Mesendoderm (in vitro differentiated cells): Measurements from ENCODE around the gene KRT86. TPM values are rescaled to one million over a fixed set of nuclear protein-coding genes. Genes with fewer than 3 reads are reported as not detected.

ENCODE experiments used
- DNase-seq: peaks from one replicate; pipeline ENCODE4 v3.0.0; 2013
- H2AK5ac ChIP-seq: 2 replicates; pipeline ENCODE4 v1.6.1; 2013; ENCODE audit warnings: low read length, inconsistent platforms
- H2BK120ac ChIP-seq: 2 replicates; pipeline ENCODE4 v1.6.1; 2013; ENCODE audit warnings: low read depth, mild to moderate bottlenecking, low read length, moderate library complexity, mixed read lengths
- H2BK15ac ChIP-seq: replicated peaks from 2 replicates; pipeline ENCODE4 v1.6.1; 2013; ENCODE audit warnings: low read depth, mild to moderate bottlenecking, moderate library complexity
- H2BK5ac ChIP-seq: 2 replicates; pipeline ENCODE4 v1.6.1; 2013; ENCODE audit warnings: low read length, inconsistent platforms
- H3K18ac ChIP-seq: 2 replicates; pipeline ENCODE4 v1.6.1; 2013; ENCODE audit warnings: mild to moderate bottlenecking, low read length, mixed read lengths
- H3K23ac ChIP-seq: one replicate; pipeline ENCODE4 v1.6.1; 2013; ENCODE audit warnings: low read length
- H3K27ac ChIP-seq: 2 replicates; pipeline ENCODE4 v1.5.1; 2013; ENCODE audit warnings: low read depth, mild to moderate bottlenecking, inconsistent platforms, low read length, moderate library complexity
- H3K27me3 ChIP-seq: 2 replicates; pipeline ENCODE4 v1.6.1; 2013; ENCODE audit warnings: low read length, control low read depth, mild to moderate bottlenecking, inconsistent platforms; ENCODE audit not compliant: insufficient read depth, poor library complexity
- H3K36me3 ChIP-seq: 2 replicates; pipeline ENCODE4 v1.6.1; 2013; ENCODE audit warnings: low read length, inconsistent platforms; ENCODE audit not compliant: control insufficient read depth, insufficient read depth
- H3K4ac ChIP-seq: one replicate; pipeline ENCODE4 v1.6.1; 2013; ENCODE audit warnings: low read depth, mild to moderate bottlenecking, low read length, moderate library complexity
- H3K4me1 ChIP-seq: 2 replicates; pipeline ENCODE4 v1.6.1; 2013; ENCODE audit warnings: low read depth, low read length, inconsistent platforms; ENCODE audit not compliant: control insufficient read depth
- H3K4me2 ChIP-seq: 2 replicates; pipeline ENCODE4 v1.6.1; 2013; ENCODE audit warnings: low read length
- H3K4me3 ChIP-seq: 2 replicates; pipeline ENCODE4 v1.5.1; 2013; ENCODE audit warnings: mild to moderate bottlenecking, low read length
- H3K56ac ChIP-seq: one replicate; pipeline ENCODE4 v1.6.1; 2013; ENCODE audit warnings: low read length
- H3K79me1 ChIP-seq: 2 replicates; pipeline ENCODE4 v1.6.1; 2013; ENCODE audit warnings: low read length, inconsistent platforms
- H3K79me2 ChIP-seq: 2 replicates; pipeline ENCODE4 v1.6.1; 2013; ENCODE audit warnings: mild to moderate bottlenecking, low read length; ENCODE audit not compliant: control insufficient read depth, insufficient read depth
- H3K9ac ChIP-seq: 2 replicates; pipeline ENCODE4 v1.6.1; 2013; ENCODE audit warnings: low read length, inconsistent platforms
- H4K5ac ChIP-seq: one replicate; pipeline ENCODE4 v1.6.1; 2013; ENCODE audit warnings: low read length
- H4K8ac ChIP-seq: one replicate; pipeline ENCODE4 v1.6.1; 2013; ENCODE audit warnings: low read depth, mild to moderate bottlenecking, control low read depth, low read length, moderate library complexity
- WGBS: extraction: QIAGEN DNeasy Blood & Tissue Kit; methylation state at CpG from one replicate; pipeline ENCODE4 v1.1.7; 2013; ENCODE audit warnings: low lambda C conversion rate, missing lambda C conversion rate; ENCODE audit not compliant: insufficient coverage; ENCODE audit errors: extremely low coverage; 5-methylcytosine and 5-hydroxymethylcytosine counted together
- polyA plus RNA-seq, 2 experiments: library from polyadenylated mRNA; stranded (reverse); fragments of 200-250 nt; gene quantifications; one replicate each; pipeline ENCODE4 v1.2.3, GENCODE V29; 2013

Gene KRT86
- 0.01 TPM for polyA plus RNA-seq (2013, experiment 1 of 2)
- 0.03 TPM for polyA plus RNA-seq (2013, experiment 2 of 2)

- Histone ChIP-seq H3K4me1 (no peaks in the 10 kb centered on the region), H2BK120ac (no peak within 1 kb of the TSS), H2AK5ac (no peak within 1 kb of the TSS), H2BK5ac (no peak within 1 kb of the TSS), H4K5ac (no peak within 1 kb of the TSS), H3K9ac (no peak within 1 kb of the TSS), H3K27ac (no peak within 1 kb of the TSS), H3K36me3 (no peaks in the 10 kb centered on the region), H3K18ac (no peak within 1 kb of the TSS), H3K23ac (no peak within 1 kb of the TSS), H3K79me2 (no peaks in the 10 kb centered on the region), H3K4me3 (no peak within 1 kb of the TSS), H3K4ac (no peak within 1 kb of the TSS), H3K79me1 (no peaks in the 10 kb centered on the region), H3K4me2 (no peak within 1 kb of the TSS), H4K8ac (no peak within 1 kb of the TSS), H2BK15ac (no peak within 1 kb of the TSS), H3K27me3 (no peaks in the 10 kb centered on the region), H3K56ac (no peak within 1 kb of the TSS)
- WGBS: no CpG with 5 or more reads among the region's 3 CpGs
- no peak for DNase-seq
Measured at GRCh38 chr12:52274521-52275120, at the start of gene KRT86. Gene KRT86, plus strand, starts transcription at chr12:52274645. Its CDS starts 27,272 bp downstream, at chr12:52301917.

GRCh38 chr12:52225752-52226151 is 48.7 kb upstream of the KRT86 start:
- no CpG with 5 or more reads among the region's 4 CpGs for WGBS
- Histone ChIP-seq H4K8ac (no peak overlapping the region), H2BK15ac (no peak overlapping the region), H3K79me2 (no peaks in the 10 kb centered on the region), H2BK5ac (no peak overlapping the region), H3K9ac (no peak overlapping the region), H3K79me1 (no peaks in the 10 kb centered on the region), H3K4me3 (no peak overlapping the region), H3K36me3 (no peaks in the 10 kb centered on the region), H3K27me3 (no peaks in the 10 kb centered on the region), H4K5ac (no peak overlapping the region), H3K18ac (no peak overlapping the region), H3K4me1 (no peaks in the 10 kb centered on the region), H2BK120ac (no peak overlapping the region), H3K56ac (no peak overlapping the region), H3K4ac (no peak overlapping the region), H3K23ac (no peak overlapping the region), H2AK5ac (no peak overlapping the region), H3K4me2 (no peak overlapping the region), H3K27ac (no peak overlapping the region)
- DNase-seq: no peak

- no peak overlapping the region for H2BK5ac ChIP-seq
- no peak overlapping the region for H3K4me2 ChIP-seq
- no peak overlapping the region for H2BK120ac ChIP-seq
- H4K5ac ChIP-seq: no peak overlapping the region
- H3K9ac ChIP-seq: no peak overlapping the region
- no peaks in the 10 kb centered on the region for H3K79me1 ChIP-seq
- H2AK5ac ChIP-seq: no peak overlapping the region
- no peak overlapping the region for H3K23ac ChIP-seq
- no peak overlapping the region for H3K4ac ChIP-seq
- no peak overlapping the region for H3K4me3 ChIP-seq
- H3K18ac ChIP-seq: no peak overlapping the region
- no peak overlapping the region for H2BK15ac ChIP-seq
- no peak for DNase-seq
- H3K27ac ChIP-seq: no peak overlapping the region
- no CpG with 5 or more reads among the region's 4 CpGs for WGBS
- H3K4me1 ChIP-seq: no peaks in the 10 kb centered on the region
- H3K79me2 ChIP-seq: no peaks in the 10 kb centered on the region
- no peak overlapping the region for H3K56ac ChIP-seq
- no peaks in the 10 kb centered on the region for H3K27me3 ChIP-seq
- H3K36me3 ChIP-seq: no peaks in the 10 kb centered on the region
- no peak overlapping the region for H4K8ac ChIP-seq
Measured at GRCh38 chr12:52226446-52226845, 48.0 kb upstream of the KRT86 start.

GRCh38 chr12:52227606-52228166 is 46.8 kb upstream of the KRT86 start:
- no peaks in the 10 kb centered on the region for H3K36me3 ChIP-seq
- WGBS: no CpG with 5 or more reads among the region's 5 CpGs

GRCh38 chr12:52228366-52228765 is 46.1 kb upstream of the KRT86 start:
- H2BK15ac ChIP-seq: no peak overlapping the region
- no peak overlapping the region for H4K5ac ChIP-seq
- no peak overlapping the region for H3K27ac ChIP-seq
- no peak overlapping the region for H3K4me2 ChIP-seq
- peaks cover 3% of the 10 kb centered on the region for H3K27me3 ChIP-seq
- H3K4ac ChIP-seq: no peak overlapping the region
- H3K56ac ChIP-seq: no peak overlapping the region
- H3K4me1 ChIP-seq: no peaks in the 10 kb centered on the region
- DNase-seq: no peak
- no peak overlapping the region for H3K4me3 ChIP-seq
- no peak overlapping the region for H3K23ac ChIP-seq
- H3K9ac ChIP-seq: no peak overlapping the region
- H2BK5ac ChIP-seq: no peak overlapping the region
- no peak overlapping the region for H2BK120ac ChIP-seq
- H3K79me2 ChIP-seq: no peaks in the 10 kb centered on the region
- H3K18ac ChIP-seq: no peak overlapping the region
- no peak overlapping the region for H4K8ac ChIP-seq
- no CpG with 5 or more reads among the region's 3 CpGs for WGBS
- H2AK5ac ChIP-seq: no peak overlapping the region
- no peaks in the 10 kb centered on the region for H3K79me1 ChIP-seq
- no peaks in the 10 kb centered on the region for H3K36me3 ChIP-seq

More at GRCh38 chr12:52227606-52228166, 46.8 kb upstream of the KRT86 start:
- Histone ChIP-seq H4K8ac (no peak overlapping the region), H2BK120ac (no peak overlapping the region), H2AK5ac (no peak overlapping the region), H2BK5ac (no peak overlapping the region), H3K27me3 (peaks cover 2% of the 10 kb centered on the region), H3K4me1 (no peaks in the 10 kb centered on the region), H3K4me3 (no peak overlapping the region), H3K27ac (no peak overlapping the region), H3K9ac (no peak overlapping the region), H3K79me1 (no peaks in the 10 kb centered on the region), H3K23ac (no peak overlapping the region), H3K56ac (no peak overlapping the region), H3K4me2 (no peak overlapping the region), H3K18ac (no peak overlapping the region), H2BK15ac (no peak overlapping the region), H3K79me2 (no peaks in the 10 kb centered on the region), H3K4ac (no peak overlapping the region), H4K5ac (no peak overlapping the region)
- DNase-seq: no peak

GRCh38 chr12:52228931-52229330 is 45.5 kb upstream of the KRT86 start:
- DNase-seq: no peak
- Histone ChIP-seq H3K9ac (no peak overlapping the region), H2BK15ac (no peak overlapping the region), H3K56ac (no peak overlapping the region), H3K23ac (no peak overlapping the region), H3K4me2 (no peak overlapping the region), H2BK5ac (no peak overlapping the region), H2AK5ac (no peak overlapping the region), H3K18ac (no peak overlapping the region), H3K27me3 (peaks cover 3% of the 10 kb centered on the region), H2BK120ac (no peak overlapping the region), H3K79me1 (no peaks in the 10 kb centered on the region), H3K79me2 (no peaks in the 10 kb centered on the region), H3K4ac (no peak overlapping the region), H3K4me1 (no peaks in the 10 kb centered on the region), H4K5ac (no peak overlapping the region), H4K8ac (no peak overlapping the region), H3K4me3 (no peak overlapping the region), H3K36me3 (no peaks in the 10 kb centered on the region), H3K27ac (no peak overlapping the region)
- no CpG with 5 or more reads among the region's 6 CpGs for WGBS
